IMR-90 (cell line): ENCODE data around the gene ADAM15. TPM values are rescaled to one million over a fixed set of nuclear protein-coding genes. Genes with fewer than 3 reads are reported as not detected.

Source experiments
- ATAC-seq: fragments of 200-7000 bp; cut with Tn5 transposase; 2 replicates; pipeline ENCODE4 v1.9.1; 2020; ENCODE audit warnings: low read depth, mild to moderate bottlenecking, moderate library complexity
- BruUV-seq: library from RNA; stranded (reverse); fragments of 400-500 nt; replicated peaks from 2 replicates; lab custom pipeline; 2021; lab: Mats Ljungman, UMichigan
- CTCF ChIA-PET: fragments of 300-600 bp; formaldehyde crosslinking; extraction: SDS; loops from one replicate; lab custom pipeline; 2021; ENCODE audit warnings: antibody characterized with exemption; lab: Yijun Ruan, JAX
- POLR2A ChIA-PET: fragments of 300-600 bp; sonication (Branson Sonifier 250); formaldehyde crosslinking; loops from one replicate; lab custom pipeline; 2022; ENCODE audit warnings: antibody characterized with exemption; ENCODE audit not compliant: unreplicated experiment; lab: Charles Lee
- DNase-seq: peaks from one replicate; pipeline ENCODE4 v3.0.0; 2013
- H2AFZ ChIP-seq: replicated peaks from 2 replicates; pipeline ENCODE3; 2013; ENCODE audit warnings: low read length, mild to moderate bottlenecking; ENCODE audit not compliant: poor library complexity
- H2AK5ac ChIP-seq: 2 replicates; pipeline ENCODE4 v1.6.1; 2013; ENCODE audit warnings: low read depth, low read length, inconsistent platforms
- H2AK9ac ChIP-seq: replicated peaks from 2 replicates; pipeline ENCODE3; 2013; ENCODE audit warnings: mild to moderate bottlenecking, low read depth, low read length, moderate library complexity; ENCODE audit not compliant: poor library complexity
- H2BK120ac ChIP-seq: 2 replicates; pipeline ENCODE4 v1.6.1; 2013; ENCODE audit warnings: low read depth, low read length, inconsistent platforms
- H2BK15ac ChIP-seq: 3 replicates; pipeline ENCODE4 v1.6.1; 2013; ENCODE audit warnings: low read depth, low read length, inconsistent platforms
- H2BK20ac ChIP-seq: 2 replicates; pipeline ENCODE4 v1.6.1; 2013; ENCODE audit warnings: low read depth, mild to moderate bottlenecking, inconsistent platforms, low read length, moderate library complexity
- H2BK5ac ChIP-seq: 2 replicates; pipeline ENCODE4 v1.6.1; 2013; ENCODE audit warnings: mild to moderate bottlenecking, low read depth, low read length, inconsistent platforms; ENCODE audit not compliant: poor library complexity, severe bottlenecking
- H3K14ac ChIP-seq: replicated peaks from 2 replicates; pipeline ENCODE4 v1.6.1; 2013; ENCODE audit warnings: low read depth, low read length, inconsistent platforms
- H3K18ac ChIP-seq: 2 replicates; pipeline ENCODE4 v1.6.1; 2013; ENCODE audit warnings: low read depth, low read length, control low read depth
- H3K23ac ChIP-seq: 2 replicates; pipeline ENCODE4 v1.6.1; 2013; ENCODE audit warnings: low read depth, low read length, inconsistent platforms
- H3K27ac ChIP-seq: 2 replicates; pipeline ENCODE4 v1.5.1; 2013; ENCODE audit warnings: mild to moderate bottlenecking, control low read depth, low read length; ENCODE audit not compliant: insufficient read depth
- H3K27me3 ChIP-seq: 2 replicates; pipeline ENCODE4 v1.6.1; 2013; ENCODE audit warnings: low read length; ENCODE audit not compliant: control insufficient read depth, insufficient read depth
- H3K36me3 ChIP-seq: 2 replicates; pipeline ENCODE4 v1.6.1; 2013; ENCODE audit warnings: low read length, mixed read lengths; ENCODE audit not compliant: control insufficient read depth, insufficient read depth
- H3K4ac ChIP-seq: 2 replicates; pipeline ENCODE4 v1.6.1; 2013; ENCODE audit warnings: low read depth, low read length, inconsistent platforms
- H3K4me1 ChIP-seq: 2 replicates; pipeline ENCODE4 v1.6.1; 2013; ENCODE audit warnings: low read length, mixed read lengths; ENCODE audit not compliant: control insufficient read depth, insufficient read depth
- H3K4me2 ChIP-seq: 2 replicates; pipeline ENCODE4 v1.6.1; 2013; ENCODE audit warnings: low read depth, mild to moderate bottlenecking, control low read depth, low read length, moderate library complexity
- H3K4me3 ChIP-seq: 2 replicates; pipeline ENCODE4 v1.5.1; 2013; ENCODE audit warnings: low read depth, mild to moderate bottlenecking, control low read depth, low read length, moderate library complexity; ENCODE audit not compliant: insufficient read depth
- H3K56ac ChIP-seq: 2 replicates; pipeline ENCODE4 v1.6.1; 2013; ENCODE audit warnings: low read length, inconsistent platforms; ENCODE audit not compliant: insufficient read depth; ENCODE audit errors: extremely low read depth
- H3K79me1 ChIP-seq, 2 experiments: 2 replicates each; pipeline ENCODE4 v1.6.1; 2013; ENCODE audit warnings: low read length in 2 of 2, inconsistent platforms in 1 of 2, low read depth in 1 of 2
- H3K9ac ChIP-seq: 2 replicates; pipeline ENCODE4 v1.6.1; 2013; ENCODE audit warnings: low read depth, low read length, control low read depth
- H3K9me1 ChIP-seq: 2 replicates; pipeline ENCODE4 v1.6.1; 2013; ENCODE audit warnings: low read length, inconsistent platforms; ENCODE audit not compliant: insufficient read depth
- H3K9me3 ChIP-seq: 2 replicates; pipeline ENCODE4 v1.6.1; 2013; ENCODE audit warnings: low read length; ENCODE audit not compliant: control insufficient read depth, insufficient read depth
- H4K20me1 ChIP-seq: 2 replicates; pipeline ENCODE4 v1.6.1; 2013; ENCODE audit warnings: low read length, inconsistent platforms; ENCODE audit not compliant: insufficient read depth
- H4K5ac ChIP-seq: 2 replicates; pipeline ENCODE4 v1.6.1; 2013; ENCODE audit warnings: mild to moderate bottlenecking, low read depth, low read length, control low read depth
- H4K8ac ChIP-seq, 2 experiments: 2 replicates each; pipeline ENCODE4 v1.6.1; 2013; ENCODE audit warnings: low read depth in 2 of 2, low read length in 2 of 2, control low read depth in 1 of 2, inconsistent platforms in 1 of 2
- H4K91ac ChIP-seq: 2 replicates; pipeline ENCODE4 v1.6.1; 2013; ENCODE audit warnings: low read depth, low read length, inconsistent platforms; ENCODE audit not compliant: insufficient read depth
- BHLHE40 ChIP-seq: fragments of 150-350 bp; IDR thresholded peaks from 2 replicates; pipeline ENCODE4 v1.6.1; 2016; ENCODE audit warnings: mild to moderate bottlenecking, low read depth, low read length
- CEBPB ChIP-seq: IDR thresholded peaks from 2 replicates; pipeline ENCODE4 v1.6.1; 2012; ENCODE audit warnings: low read depth, low read length, improper control_type of control experiment
- CHD1 ChIP-seq: IDR thresholded peaks from 2 replicates; pipeline ENCODE4 v1.6.1; 2012; ENCODE audit warnings: low read depth, low read length, improper control_type of control experiment
- CTCF ChIP-seq: conservative IDR thresholded peaks from 2 replicates; pipeline ENCODE4 v1.5.1; 2012; ENCODE audit warnings: mild to moderate bottlenecking, low read depth, low read length, improper control_type of control experiment
- FOS ChIP-seq: fragments of 150-350 bp; IDR thresholded peaks from 2 replicates; pipeline ENCODE4 v1.6.1; 2016; ENCODE audit warnings: low read depth, low read length
- MAZ ChIP-seq: IDR thresholded peaks from 2 replicates; pipeline ENCODE4 v1.6.1; 2012; ENCODE audit warnings: low read depth, mild to moderate bottlenecking, low read length, improper control_type of control experiment, moderate library complexity, borderline replicate concordance
- MXI1 ChIP-seq: IDR thresholded peaks from 2 replicates; pipeline ENCODE4 v1.6.1; 2012; ENCODE audit warnings: low read depth, mild to moderate bottlenecking, low read length, moderate library complexity, borderline replicate concordance
- NFE2L2 ChIP-seq: fragments of 150-350 bp; IDR thresholded peaks from 2 replicates; pipeline ENCODE4 v1.6.1; 2016; ENCODE audit warnings: low read depth, mild to moderate bottlenecking, low read length
- POLR2A ChIP-seq: IDR thresholded peaks from 2 replicates; pipeline ENCODE4 v1.6.1; 2012; ENCODE audit warnings: mild to moderate bottlenecking, low read depth, low read length
- RAD21 ChIP-seq: IDR thresholded peaks from 2 replicates; pipeline ENCODE4 v1.6.1; 2012; ENCODE audit warnings: low read length, improper control_type of control experiment
- RCOR1 ChIP-seq: IDR thresholded peaks from 2 replicates; pipeline ENCODE4 v1.6.1; 2012; ENCODE audit warnings: mild to moderate bottlenecking, low read length, improper control_type of control experiment; ENCODE audit not compliant: insufficient replicate concordance
- RFX5 ChIP-seq: IDR thresholded peaks from 2 replicates; pipeline ENCODE4 v1.8.0; 2012; ENCODE audit warnings: low read depth, mild to moderate bottlenecking, low read length, moderate library complexity
- SMC3 ChIP-seq: fragments of 150-350 bp; IDR thresholded peaks from 2 replicates; pipeline ENCODE4 v1.6.1; 2016; ENCODE audit warnings: low read depth, mild to moderate bottlenecking, antibody characterized with exemption, low read length, moderate library complexity
- WGBS, 2 experiments: methylation state at CpG; one replicate each; pipeline versions ENCODE4 v1.1.5 to v1.1.7; 2013; ENCODE audit warnings: missing lambda C conversion rate in 2 of 2; ENCODE audit not compliant: insufficient read length in 1 of 2; ENCODE audit errors: extremely low coverage in 2 of 2; 5-methylcytosine and 5-hydroxymethylcytosine counted together
- dilution Hi-C: fragments of 300-500 bp; cut with HindIII; formaldehyde crosslinking; loops from one replicate; pipeline ENCODE4 v1.14.3; 2018; ENCODE audit warnings: low sequenced_read_pairs; ENCODE audit not compliant: unreplicated experiment
- in situ Hi-C: fragments of 300-500 bp; cut with MboI; formaldehyde crosslinking; loops from 3 replicates; pipeline ENCODE4 v1.14.3; 2019; ENCODE audit warnings: low sequenced_read_pairs, inconsistent platforms, mixed read lengths
- intact Hi-C: fragments of 100-400 bp; cut with micrococcal nuclease; formaldehyde crosslinking; loops from 2 replicates; pipeline ENCODE4 v1.10.0; 2022
- polyA plus RNA-seq, 3 experiments: library from polyadenylated mRNA; depleted of rRNA; stranded (reverse); fragments of >200 nt; gene quantifications; 2 replicates each; pipeline ENCODE4 v1.2.3, GENCODE V29; 2012; ENCODE audit warnings: low replicate concordance in 1 of 3
- total RNA-seq: library from RNA; depleted of rRNA; stranded (reverse); fragments of >200 nt; gene quantifications from 2 replicates; pipeline ENCODE4 v1.2.3, GENCODE V29; 2012
- TF ChIP-seq, protein P1 (sequence below): fragments of 150-350 bp; IDR thresholded peaks from 2 replicates; pipeline ENCODE4 v1.6.1; 2017; ENCODE audit warnings: mild to moderate bottlenecking, antibody characterized with exemption, low read length, low read depth
- TF ChIP-seq, protein P2 (sequence below): fragments of 150-350 bp; IDR thresholded peaks from 2 replicates; pipeline ENCODE4 v1.6.1; 2016; ENCODE audit warnings: low read depth, mild to moderate bottlenecking, low read length, moderate library complexity, borderline replicate concordance

The ADAM15 gene
- total and polyA plus RNA-seq, 2 of the 4 experiments (the other 2 are of a cell fraction) = 25.6 to 52.4 TPM

GRCh38 chr1:155062702-155063411 is 11.7 kb downstream of the ADAM15 start:
- in situ Hi-C loops (no loop called here), dilution Hi-C loops (no loop called here), intact Hi-C loops (loop anchor here (1.0 to 5.0 kb wide), 2 partner anchors 21 to 106 kb away; partner anchors contain the start of gene PBXIP1)
- H4K5ac ChIP-seq = no peak overlapping the region
- ChIA-PET CTCF (interaction anchor here (2.1 kb wide), 1 partner anchor 29 kb away, joined by 7 read pairs; no protein-coding TSS in a partner anchor), POLR2A (no interaction called here)
- H3K4me1 ChIP-seq = peaks cover 4% of the 10 kb centered on the region; the same call in 1 of the 2 replicates
- H3K36me3 ChIP-seq = peaks cover 12% of the 10 kb centered on the region
- peak overlapping the region; percentile 58 for H2AK9ac ChIP-seq
- no peak overlapping the region for H3K4ac ChIP-seq
- no peak overlapping the region for H3K56ac ChIP-seq
- no peak overlapping the region for H3K9ac ChIP-seq
- H2AK5ac ChIP-seq = no peak overlapping the region
- peak; percentile 33 for DNase-seq
- no peak overlapping the region for H2BK5ac ChIP-seq
- WGBS, 2 experiments = 7% methylated on average over 23 of the region's 46 CpGs; no CpG with 5 or more reads in 1 of the 2 experiments
- H3K23ac ChIP-seq = no peak overlapping the region
- no peak overlapping the region for H3K14ac ChIP-seq
- H2BK15ac ChIP-seq = no peak overlapping the region
- no peak overlapping the region for H4K8ac ChIP-seq
- H3K4me2 ChIP-seq = peak overlapping the region; percentile 76
- no peak overlapping the region for H3K27ac ChIP-seq
- peak; percentile 13 for ATAC-seq
- H3K9me3 ChIP-seq = no peaks in the 10 kb centered on the region
- H3K9me1 ChIP-seq = peaks cover 3% of the 10 kb centered on the region; the same call in 1 of the 2 replicates
- H3K18ac ChIP-seq = no peak overlapping the region
- no TSS peak for BruUV-seq
- peaks cover 10 to 17% of the 10 kb centered on the region in 2 experiments for H3K79me1 ChIP-seq
- no peak overlapping the region for H2BK120ac ChIP-seq
- H2BK20ac ChIP-seq = no peak overlapping the region
- no peak overlapping the region for H3K4me3 ChIP-seq
- no peaks in the 10 kb centered on the region for H3K27me3 ChIP-seq
- H4K91ac ChIP-seq = no peak overlapping the region
- H4K20me1 ChIP-seq = peaks cover 17% of the 10 kb centered on the region
- peak overlapping the region; percentile 83 for H2AFZ ChIP-seq
- no peak for TF ChIP-seq CHD1
- peak; percentile 68 for TF ChIP-seq SMC3
- TF ChIP-seq CTCF = peak; percentile 72
- TF ChIP-seq NFE2L2 = no peak
- no peak for TF ChIP-seq RFX5
- TF ChIP-seq FOS = no peak
- no peak for TF ChIP-seq POLR2A
- no peak for TF ChIP-seq CEBPB
- TF ChIP-seq BHLHE40 = no peak
- TF ChIP-seq MXI1 = no peak
- TF ChIP-seq RAD21 = peak; percentile 71
- TF ChIP-seq, protein P1, sequence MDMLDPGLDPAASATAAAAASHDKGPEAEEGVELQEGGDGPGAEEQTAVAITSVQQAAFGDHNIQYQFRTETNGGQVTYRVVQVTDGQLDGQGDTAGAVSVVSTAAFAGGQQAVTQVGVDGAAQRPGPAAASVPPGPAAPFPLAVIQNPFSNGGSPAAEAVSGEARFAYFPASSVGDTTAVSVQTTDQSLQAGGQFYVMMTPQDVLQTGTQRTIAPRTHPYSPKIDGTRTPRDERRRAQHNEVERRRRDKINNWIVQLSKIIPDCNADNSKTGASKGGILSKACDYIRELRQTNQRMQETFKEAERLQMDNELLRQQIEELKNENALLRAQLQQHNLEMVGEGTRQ = no peak
- no peak for TF ChIP-seq RCOR1
- TF ChIP-seq, protein P2, sequence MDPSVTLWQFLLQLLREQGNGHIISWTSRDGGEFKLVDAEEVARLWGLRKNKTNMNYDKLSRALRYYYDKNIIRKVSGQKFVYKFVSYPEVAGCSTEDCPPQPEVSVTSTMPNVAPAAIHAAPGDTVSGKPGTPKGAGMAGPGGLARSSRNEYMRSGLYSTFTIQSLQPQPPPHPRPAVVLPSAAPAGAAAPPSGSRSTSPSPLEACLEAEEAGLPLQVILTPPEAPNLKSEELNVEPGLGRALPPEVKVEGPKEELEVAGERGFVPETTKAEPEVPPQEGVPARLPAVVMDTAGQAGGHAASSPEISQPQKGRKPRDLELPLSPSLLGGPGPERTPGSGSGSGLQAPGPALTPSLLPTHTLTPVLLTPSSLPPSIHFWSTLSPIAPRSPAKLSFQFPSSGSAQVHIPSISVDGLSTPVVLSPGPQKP = no peak
- peak; percentile 64; the same call in 1 of the 2 replicates for TF ChIP-seq MAZ
